Neuronal stem cell (in vitro differentiated cells): ENCODE measurements around the gene GMPPB.
"Not testable (repeated sequence)": the region's sequence is repeated elsewhere in the genome, so short reads cannot be mapped to it uniquely, and the experiment has no call there.

ENCODE experiments used
- DNase-seq: peaks from one replicate; pipeline ENCODE4 v3.0.0-alpha.2; 2013; ENCODE audit warnings: low spot score
- H2AFZ ChIP-seq: one replicate; pipeline ENCODE4 v1.6.1; 2013; ENCODE audit warnings: mild to moderate bottlenecking, low read length, inconsistent platforms
- H2AK5ac ChIP-seq: 2 replicates; pipeline ENCODE4 v1.6.1; 2013; ENCODE audit warnings: low read depth, mild to moderate bottlenecking, inconsistent platforms, low read length, moderate library complexity, mixed read lengths
- H2BK120ac ChIP-seq: 2 replicates; pipeline ENCODE4 v1.6.1; 2013; ENCODE audit warnings: low read depth, mild to moderate bottlenecking, inconsistent platforms, low read length, moderate library complexity, mixed read lengths
- H2BK12ac ChIP-seq: one replicate; pipeline ENCODE4 v1.6.1; 2013; ENCODE audit warnings: low read length, inconsistent platforms
- H2BK15ac ChIP-seq: 2 replicates; pipeline ENCODE4 v1.6.1; 2013; ENCODE audit warnings: mild to moderate bottlenecking, low read length, inconsistent platforms, mixed read lengths
- H2BK5ac ChIP-seq: one replicate; pipeline ENCODE4 v1.6.1; 2013; ENCODE audit warnings: inconsistent platforms, mild to moderate bottlenecking, low read length, moderate library complexity
- H3K14ac ChIP-seq: one replicate; pipeline ENCODE4 v1.6.1; 2013; ENCODE audit warnings: low read length, inconsistent platforms
- H3K18ac ChIP-seq: 2 replicates; pipeline ENCODE4 v1.6.1; 2013; ENCODE audit warnings: low read length, inconsistent platforms
- H3K23ac ChIP-seq: 2 replicates; pipeline ENCODE4 v1.6.1; 2013; ENCODE audit warnings: low read depth, mild to moderate bottlenecking, mixed read lengths, low read length, inconsistent platforms; ENCODE audit not compliant: poor library complexity
- H3K27ac ChIP-seq: replicated peaks from 3 replicates; pipeline ENCODE4 v1.5.1; 2013; ENCODE audit warnings: low read length, inconsistent platforms
- H3K27me3 ChIP-seq, 3 experiments: 2 replicates each; pipeline ENCODE4 v1.6.1; 2013; ENCODE audit warnings: low read length in 3 of 3, mild to moderate bottlenecking in 2 of 3, inconsistent platforms in 1 of 3, low read depth in 1 of 3, mixed read lengths in 1 of 3, moderate library complexity in 1 of 3; ENCODE audit not compliant: control insufficient read depth in 3 of 3, insufficient read depth in 3 of 3
- H3K36me3 ChIP-seq, 2 donors: replicated peaks in 1 of 2; 2 replicates each; pipeline ENCODE4 v1.6.1; 2013; ENCODE audit warnings: low read length in 2 of 2; ENCODE audit not compliant: control insufficient read depth in 2 of 2, insufficient read depth in 2 of 2
- H3K4ac ChIP-seq: 2 replicates; pipeline ENCODE4 v1.6.1; 2013; ENCODE audit warnings: inconsistent platforms, mild to moderate bottlenecking, low read length, moderate library complexity
- H3K4me1 ChIP-seq, 2 donors: 1 replicate in 1 of 2; 2 replicates in 1 of 2; pipeline ENCODE4 v1.6.1; 2013; ENCODE audit warnings: low read length in 2 of 2, low read depth in 1 of 2; ENCODE audit not compliant: control insufficient read depth in 2 of 2, insufficient read depth in 1 of 2
- H3K4me2 ChIP-seq: one replicate; pipeline ENCODE4 v1.6.1; 2013; ENCODE audit warnings: mild to moderate bottlenecking, low read length, inconsistent platforms; ENCODE audit not compliant: insufficient read depth, poor library complexity, severe bottlenecking
- H3K4me3 ChIP-seq, 2 donors: 2 replicates each; pipeline ENCODE4 v1.5.1; 2013; ENCODE audit warnings: low read length in 2 of 2, mild to moderate bottlenecking in 2 of 2, inconsistent platforms in 1 of 2, moderate library complexity in 1 of 2
- H3K79me1 ChIP-seq: one replicate; pipeline ENCODE4 v1.6.1; 2013; ENCODE audit warnings: low read depth, mild to moderate bottlenecking, inconsistent platforms, low read length, moderate library complexity
- H3K9ac ChIP-seq: one replicate; pipeline ENCODE4 v1.6.1; 2013; ENCODE audit warnings: mild to moderate bottlenecking, low read depth, low read length, inconsistent platforms; ENCODE audit not compliant: poor library complexity
- H3K9me3 ChIP-seq, 2 donors: replicated peaks in 1 of 2; 2 replicates each; pipeline versions ENCODE3 to v1.6.1; 2013; ENCODE audit warnings: low read length in 2 of 2, mild to moderate bottlenecking in 2 of 2, inconsistent platforms in 1 of 2, low read depth in 1 of 2, mixed read lengths in 1 of 2, moderate library complexity in 1 of 2; ENCODE audit not compliant: control insufficient read depth in 2 of 2, insufficient read depth in 1 of 2
- H4K8ac ChIP-seq: one replicate; pipeline ENCODE4 v1.6.1; 2013; ENCODE audit warnings: low read depth, mild to moderate bottlenecking, inconsistent platforms, low read length, moderate library complexity
- H4K91ac ChIP-seq: one replicate; pipeline ENCODE4 v1.6.1; 2013; ENCODE audit warnings: low read length, low read depth, mild to moderate bottlenecking, inconsistent platforms; ENCODE audit not compliant: poor library complexity
- WGBS, 2 donors: extraction: QIAGEN DNeasy Blood & Tissue Kit; methylation state at CpG; one replicate each; pipeline ENCODE4 v1.1.7; 2013; ENCODE audit warnings: missing lambda C conversion rate in 2 of 2, mixed read lengths in 1 of 2; ENCODE audit not compliant: insufficient read length in 2 of 2, insufficient replicate concordance in 1 of 2; ENCODE audit errors: extremely low coverage in 2 of 2; 5-methylcytosine and 5-hydroxymethylcytosine counted together

The GMPPB gene

GRCh38 chr3:49750056-49750455 lies 26.3 kb upstream of the GMPPB start:
- peak overlapping the region in 1 of 2 donors; percentile 49 for H3K4me3 ChIP-seq
- H3K27ac ChIP-seq = no peak overlapping the region
- no peak for DNase-seq

GRCh38 chr3:49748874-49749273 lies 25.1 kb upstream of the GMPPB start:
- not testable (repeated sequence) for DNase-seq, H3K14ac ChIP-seq, H4K8ac ChIP-seq, H4K91ac ChIP-seq, H3K4me2 ChIP-seq, H3K4ac ChIP-seq, H3K27me3 ChIP-seq, H3K4me1 ChIP-seq, H3K4me3 ChIP-seq, H3K79me1 ChIP-seq, H2AK5ac ChIP-seq, H2BK120ac ChIP-seq, H3K23ac ChIP-seq, H2BK15ac ChIP-seq, H2BK12ac ChIP-seq, H3K18ac ChIP-seq, H3K27ac ChIP-seq, H3K9ac ChIP-seq, H2BK5ac ChIP-seq, H2AFZ ChIP-seq, H3K9me3 ChIP-seq
- WGBS, 2 donors = no CpG with 5 or more reads among the region's 5 CpGs
- peaks cover 3 to 63% of the 10 kb centered on the region in 2 donors for H3K36me3 ChIP-seq

More at GRCh38 chr3:49750056-49750455, 26.3 kb upstream of the GMPPB start:
- H3K9ac ChIP-seq = no peak overlapping the region
- no peak overlapping the region for H3K4me2 ChIP-seq
- no peaks in the 10 kb centered on the region for H3K9me3 ChIP-seq
- no peak overlapping the region for H4K91ac ChIP-seq
- no peak overlapping the region for H4K8ac ChIP-seq
- H3K79me1 ChIP-seq = no peaks in the 10 kb centered on the region
- whole genome bisulfite sequencing, 2 donors = no CpG with 5 or more reads among the region's 4 CpGs
- no peak overlapping the region for H2BK120ac ChIP-seq
- H3K18ac ChIP-seq = no peak overlapping the region
- H3K27me3 ChIP-seq = no peaks in the 10 kb centered on the region
- H3K23ac ChIP-seq = no peak overlapping the region
- peaks cover 3 to 53% of the 10 kb centered on the region in 2 donors for H3K36me3 ChIP-seq
- H2BK15ac ChIP-seq = no peak overlapping the region
- no peak overlapping the region for H2BK12ac ChIP-seq
- H3K14ac ChIP-seq = no peak overlapping the region
- H2AFZ ChIP-seq = no peak overlapping the region
- H3K4ac ChIP-seq = no peak overlapping the region
- H2BK5ac ChIP-seq = no peak overlapping the region
- no peak overlapping the region for H2AK5ac ChIP-seq
- H3K4me1 ChIP-seq = peaks cover 0 to 5% of the 10 kb centered on the region in 2 donors

- no peak overlapping the region for H2BK5ac ChIP-seq
- no peak overlapping the region for H2BK120ac ChIP-seq
- peak overlapping the region; percentile 52 for H3K27ac ChIP-seq
- no peak overlapping the region for H4K91ac ChIP-seq
- H3K79me1 ChIP-seq = no peaks in the 10 kb centered on the region
- H3K4me3 ChIP-seq = no peak overlapping the region
- peaks cover 8 to 69% of the 10 kb centered on the region in 2 donors for H3K36me3 ChIP-seq
- no peak overlapping the region for H3K18ac ChIP-seq
- peaks cover 0 to 5% of the 10 kb centered on the region in 2 donors for H3K4me1 ChIP-seq
- H4K8ac ChIP-seq = no peak overlapping the region
- no peak overlapping the region for H2AK5ac ChIP-seq
- H2AFZ ChIP-seq = no peak overlapping the region
- H3K27me3 ChIP-seq = no peaks in the 10 kb centered on the region
- no peaks in the 10 kb centered on the region for H3K9me3 ChIP-seq
- no peak overlapping the region for H3K9ac ChIP-seq
- H3K4ac ChIP-seq = no peak overlapping the region
- no peak overlapping the region for H2BK12ac ChIP-seq
- H3K23ac ChIP-seq = no peak overlapping the region
- WGBS, 2 donors = no CpG with 5 or more reads among the region's 13 CpGs
- no peak overlapping the region for H2BK15ac ChIP-seq
- no peak overlapping the region for H3K14ac ChIP-seq
- no peak for DNase-seq
- no peak overlapping the region for H3K4me2 ChIP-seq
Measured at GRCh38 chr3:49747792-49748480, 24.2 kb upstream of the GMPPB start.

GRCh38 chr3:49745986-49746385 lies 22.2 kb upstream of the GMPPB start:
- H3K36me3 ChIP-seq = peaks cover 11 to 73% of the 10 kb centered on the region in 2 donors
- WGBS, 2 donors = no CpG with 5 or more reads among the region's 2 CpGs
- no peak for DNase-seq

More at GRCh38 chr3:49745986-49746385, 22.2 kb upstream of the GMPPB start:
- H2BK15ac ChIP-seq = no peak overlapping the region
- no peak overlapping the region for H2AFZ ChIP-seq
- H3K4me2 ChIP-seq = no peak overlapping the region
- H3K79me1 ChIP-seq = peaks cover 2% of the 10 kb centered on the region
- H3K4me3 ChIP-seq = no peak overlapping the region
- H2BK120ac ChIP-seq = no peak overlapping the region
- H3K27me3 ChIP-seq = no peaks in the 10 kb centered on the region
- no peaks in the 10 kb centered on the region for H3K9me3 ChIP-seq
- peaks cover 0 to 5% of the 10 kb centered on the region in 2 donors for H3K4me1 ChIP-seq
- no peak overlapping the region for H3K14ac ChIP-seq
- no peak overlapping the region for H2BK12ac ChIP-seq
- no peak overlapping the region for H3K9ac ChIP-seq
- no peak overlapping the region for H2BK5ac ChIP-seq
- no peak overlapping the region for H3K18ac ChIP-seq
- H3K27ac ChIP-seq = no peak overlapping the region
- no peak overlapping the region for H3K23ac ChIP-seq
- H2AK5ac ChIP-seq = no peak overlapping the region
- no peak overlapping the region for H4K8ac ChIP-seq
- no peak overlapping the region for H4K91ac ChIP-seq
- no peak overlapping the region for H3K4ac ChIP-seq
